Brain pericyte (primary cell): ENCODE results near the gene OTUD7B.

Source experiments
- DNase-seq: peaks from one replicate; pipeline ENCODE4 v3.0.0-alpha.2; 2012; ENCODE audit warnings: low read depth, low spot score

OTUD7B gene

DNA sequence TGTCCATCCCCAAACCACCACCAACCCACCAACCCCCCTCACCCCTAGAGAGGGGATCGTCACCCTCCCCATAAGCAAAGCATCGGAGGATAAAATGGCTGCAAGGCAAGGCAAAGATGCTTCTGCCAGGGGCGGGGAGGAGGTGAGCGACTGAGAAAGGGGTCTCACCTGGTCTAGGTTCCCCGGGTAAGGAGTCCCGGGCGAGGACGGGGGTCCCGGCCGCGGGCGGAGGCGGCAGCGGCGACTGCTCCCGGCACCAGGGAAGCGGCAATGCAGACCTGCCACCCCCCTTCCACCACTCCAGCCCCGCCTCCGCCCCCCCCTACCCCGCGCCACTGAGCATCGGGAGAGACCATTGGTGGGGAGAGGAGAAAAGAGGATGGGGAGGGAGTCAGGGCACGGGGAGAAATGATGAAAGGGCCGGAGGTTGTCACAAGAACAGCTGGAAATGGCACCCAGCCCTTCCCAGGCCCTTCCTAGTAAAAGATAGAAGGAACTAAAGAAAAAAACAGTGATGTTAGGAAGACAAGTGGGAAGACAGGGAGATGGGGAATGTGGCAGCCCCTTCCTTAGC, 92.9 kb downstream of the OTUD7B start, which contains the start of gene SV2A:
SV2A (minus strand) TSS at position 274 of the 574 bp plus-strand sequence. CDS start 4,004 bp downstream, outside the sequence.
- DNase-seq: no peak

DNA sequence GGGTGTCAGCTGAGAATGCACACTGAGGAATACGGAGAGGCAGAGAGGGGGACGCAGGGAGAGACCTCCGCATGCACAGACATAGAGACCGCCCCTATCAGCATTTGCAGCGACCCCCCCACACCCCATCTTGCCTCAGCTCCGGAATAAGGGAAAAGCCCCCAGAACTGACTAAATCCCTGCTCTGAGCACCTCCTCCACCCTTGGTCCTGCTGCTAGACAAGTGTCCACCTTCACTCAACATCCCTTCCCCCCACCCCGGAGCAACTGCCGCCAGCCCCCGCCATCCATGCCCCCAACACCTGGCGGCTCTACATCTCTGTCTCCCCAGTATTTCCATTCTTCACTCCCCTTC, 93.7 kb downstream of the OTUD7B start:
- no peak for DNase-seq

DNA sequence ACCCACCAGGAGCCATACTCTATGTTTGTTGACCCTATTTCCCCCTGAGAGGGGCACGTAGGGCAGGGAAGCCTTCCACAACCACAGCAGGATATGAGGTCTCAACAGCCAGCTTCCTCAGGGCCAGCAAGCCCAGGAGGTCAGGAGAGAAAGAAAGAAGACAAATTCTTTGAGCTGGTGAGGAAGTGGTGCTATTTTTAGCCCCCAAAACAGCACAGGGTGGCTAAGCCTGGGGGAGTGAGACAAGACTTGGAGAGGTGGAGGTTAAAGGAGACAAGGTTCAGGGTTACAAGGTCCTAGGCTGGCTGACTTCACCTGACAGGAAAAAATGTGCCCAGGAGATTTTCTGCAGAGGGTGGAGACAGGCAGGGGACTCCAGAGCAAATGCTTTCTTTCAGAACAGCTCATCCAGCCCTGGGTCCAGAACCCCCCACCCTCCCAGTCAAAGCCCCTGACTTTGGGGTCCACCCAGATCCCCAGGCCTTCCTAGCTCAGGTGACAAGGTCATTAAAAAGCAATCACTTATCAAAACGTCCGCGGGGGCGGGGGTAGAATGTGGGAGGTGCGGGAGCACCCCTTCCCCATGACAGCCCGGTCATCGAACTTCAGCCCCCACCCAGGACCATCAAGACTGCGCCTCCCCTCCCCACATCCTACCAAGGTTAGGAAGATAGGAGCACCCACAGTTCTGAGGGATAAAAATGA, 94.2 kb downstream of the OTUD7B start:
- DNase-seq: no peak

DNA sequence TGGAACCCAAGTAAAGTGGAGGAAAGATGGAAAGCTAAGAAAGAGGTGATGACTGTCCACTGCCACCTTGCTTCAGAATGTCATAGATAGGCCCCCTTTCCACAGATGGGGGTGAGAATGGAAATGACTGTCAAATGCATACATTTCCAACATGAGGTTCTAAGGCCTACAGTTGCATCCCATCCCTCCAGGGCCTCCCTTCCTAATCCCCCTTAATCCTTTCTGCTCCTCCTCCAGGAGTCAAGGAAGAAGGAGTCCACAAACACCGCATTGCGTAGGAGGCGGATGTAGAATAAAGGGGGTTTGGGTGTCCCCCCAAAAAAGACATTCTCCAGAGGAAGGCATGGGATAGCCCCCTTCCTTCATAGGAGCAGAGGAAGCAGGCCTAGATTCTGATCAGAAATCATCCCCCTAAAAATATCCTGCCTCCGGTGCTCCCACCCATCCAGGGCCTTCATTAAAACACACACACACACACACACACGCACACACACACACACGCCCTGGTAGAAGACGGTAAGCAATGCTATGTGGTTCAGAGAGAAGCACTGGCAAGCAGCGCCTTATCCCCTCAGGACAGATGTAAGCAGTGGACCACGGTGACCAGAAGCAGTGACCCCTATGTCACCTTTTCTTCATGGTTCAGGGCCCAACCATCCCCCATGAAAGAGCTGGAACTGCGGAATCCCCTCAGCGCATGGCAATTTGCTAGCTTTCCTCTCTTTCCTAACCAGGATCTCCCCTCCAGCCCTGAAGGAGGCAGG, 94.9 kb downstream of the OTUD7B start:
- DNase-seq: no peak

DNA sequence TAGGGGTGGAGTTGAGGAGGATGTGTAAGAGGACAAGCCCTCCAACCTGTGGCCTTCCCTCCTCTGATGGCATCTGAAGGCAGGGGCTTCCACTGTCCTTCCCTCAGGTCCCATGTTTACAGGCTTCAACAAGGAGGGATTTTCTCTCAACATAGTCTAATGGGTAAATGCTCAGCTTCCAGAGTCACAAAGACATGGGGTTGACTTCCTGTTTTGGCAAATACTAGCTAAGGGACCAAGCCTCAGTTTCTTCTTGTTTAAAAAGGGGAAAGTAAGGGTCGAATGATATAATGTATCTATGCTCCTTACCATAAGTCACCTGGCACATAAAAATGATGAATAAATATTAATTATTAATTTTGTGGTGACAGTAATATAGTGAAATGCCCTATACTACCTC, 96.0 kb downstream of the OTUD7B start:
- no peak for DNase-seq

DNA sequence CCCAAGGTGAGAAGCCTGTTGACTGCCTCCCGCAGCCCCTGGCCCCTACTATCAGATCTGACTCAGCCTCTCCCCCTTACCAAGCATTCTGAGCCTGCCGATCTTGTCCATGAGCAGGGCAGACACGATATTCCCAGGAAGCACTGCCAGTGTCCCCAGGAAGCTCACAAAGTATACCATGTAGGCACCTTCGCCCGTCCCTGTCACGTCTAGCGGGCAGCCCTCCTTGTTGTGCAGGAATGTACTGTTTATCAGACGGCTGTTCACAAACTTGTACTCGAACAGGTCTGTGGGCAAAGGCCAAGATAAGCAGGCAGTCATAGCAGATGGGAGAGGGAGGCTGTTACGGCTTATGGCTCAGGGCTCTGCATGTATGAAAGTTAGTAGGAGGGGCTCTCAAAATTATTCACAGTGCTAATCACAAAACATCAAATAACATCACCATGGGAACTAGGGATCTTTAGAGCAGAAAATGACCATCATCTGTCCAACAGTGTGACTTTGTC, 103.9 kb downstream of the OTUD7B start:
- DNase-seq: no peak

DNA sequence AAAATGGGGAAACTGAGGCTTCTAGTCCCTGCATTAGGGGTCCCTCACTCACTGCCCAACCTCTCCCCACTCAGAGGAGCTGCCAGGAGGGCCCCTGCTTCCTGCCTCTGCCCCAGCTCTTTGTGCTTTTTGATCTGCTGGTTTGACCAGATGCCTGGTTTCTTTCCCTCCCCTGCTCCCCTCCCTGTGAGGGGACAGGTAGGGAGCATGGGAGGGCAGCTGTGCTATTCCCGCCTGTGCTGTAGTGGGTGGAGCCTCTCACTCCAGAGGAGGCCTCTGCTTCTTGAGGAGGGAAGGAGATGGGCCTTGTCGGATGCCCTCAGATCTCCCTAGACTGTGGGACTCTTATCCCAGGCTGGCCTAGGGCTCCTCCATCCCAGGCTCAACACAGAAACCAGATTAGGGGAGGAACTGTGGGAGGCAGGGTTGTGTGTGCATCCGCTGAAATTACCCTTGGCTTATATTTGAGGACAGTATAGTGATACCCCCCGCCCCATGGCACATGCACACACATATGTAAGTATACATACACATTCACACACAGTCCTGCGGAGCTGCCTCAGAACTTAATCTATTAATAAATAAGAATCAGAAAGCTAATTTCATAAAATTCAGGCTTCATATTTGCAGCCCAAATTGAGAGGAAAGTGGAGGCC, 106.6 kb downstream of the OTUD7B start:
- DNase-seq: no peak

DNA sequence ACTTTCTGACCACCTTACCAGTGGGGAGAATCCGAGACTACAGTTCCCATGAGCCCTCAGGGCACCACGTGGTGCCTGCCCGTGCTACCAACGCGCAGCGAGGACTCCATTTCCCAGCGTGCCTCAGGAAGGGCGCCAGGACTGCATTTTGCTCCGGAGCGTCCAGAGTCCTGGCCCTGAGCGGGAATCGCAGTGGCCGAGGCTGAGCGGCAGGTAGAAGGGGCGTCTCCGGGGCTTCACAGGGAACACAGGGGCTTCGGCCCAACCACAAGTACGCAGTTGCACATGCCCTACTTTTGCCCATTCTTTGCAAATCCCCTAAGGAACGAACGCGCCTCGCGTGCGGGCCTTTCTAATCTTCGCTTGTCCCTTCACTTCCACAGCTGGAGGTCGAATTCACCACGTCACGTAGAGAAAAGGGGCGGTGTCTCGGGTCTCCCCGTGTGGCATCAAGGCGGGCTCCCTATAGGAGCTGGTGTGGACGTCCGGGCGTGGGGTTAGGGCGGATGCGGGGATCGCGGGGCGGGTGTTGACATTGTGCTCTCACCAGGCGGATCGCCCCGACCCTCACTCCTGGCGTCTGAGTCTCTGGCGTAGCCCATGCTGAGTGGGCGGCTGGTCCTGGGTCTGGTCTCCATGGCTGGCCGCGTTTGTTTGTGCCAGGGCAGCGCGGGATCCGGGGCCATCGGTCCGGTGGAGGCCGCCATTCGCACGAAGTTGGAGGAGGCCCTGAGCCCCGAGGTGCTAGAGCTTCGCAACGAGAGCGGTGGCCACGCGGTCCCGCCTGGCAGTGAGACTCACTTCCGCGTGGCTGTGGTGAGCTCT, 110.9 kb downstream of the OTUD7B start, which contains the start of gene BOLA1:
BOLA1 (plus strand) TSS at position 109 of the 825 bp plus-strand sequence; CDS start at position 601, 492 bp downstream.
- peak; percentile 78 for DNase-seq

DNA sequence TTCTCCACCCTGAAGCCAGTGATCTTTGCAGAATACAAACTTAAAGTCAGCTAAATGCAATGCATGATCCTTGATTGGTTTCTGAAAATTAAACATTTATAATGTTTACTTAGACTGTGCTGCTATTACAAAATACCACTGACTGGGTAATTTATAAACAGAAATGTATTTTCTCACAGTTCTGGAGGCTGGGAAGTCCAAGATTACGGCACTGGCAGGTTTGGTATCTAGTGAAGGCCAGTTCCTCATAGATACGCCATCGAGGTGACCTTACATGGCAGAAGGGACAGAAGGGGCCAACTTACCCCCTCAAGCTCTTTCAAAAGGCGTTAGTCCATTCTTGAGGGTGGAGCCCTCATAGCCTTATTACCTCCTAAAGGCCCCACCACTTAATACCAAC, 114.0 kb downstream of the OTUD7B start:
- DNase-seq: no peak

DNA sequence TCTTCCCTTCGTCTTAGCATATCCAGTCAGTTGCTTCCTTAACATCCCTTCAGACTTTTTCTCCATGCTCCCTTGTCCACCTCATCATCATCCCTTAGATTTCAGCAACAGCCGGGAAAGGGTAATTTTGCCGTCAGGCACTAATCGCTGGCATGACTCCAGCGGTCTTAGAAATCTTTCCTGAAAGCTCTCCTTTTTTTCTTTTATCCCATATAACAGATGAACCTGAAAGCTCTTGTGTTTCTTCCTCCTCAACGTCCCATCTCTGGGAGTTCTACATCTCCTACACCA, 121.6 kb downstream of the OTUD7B start:
- DNase-seq: no peak

DNA sequence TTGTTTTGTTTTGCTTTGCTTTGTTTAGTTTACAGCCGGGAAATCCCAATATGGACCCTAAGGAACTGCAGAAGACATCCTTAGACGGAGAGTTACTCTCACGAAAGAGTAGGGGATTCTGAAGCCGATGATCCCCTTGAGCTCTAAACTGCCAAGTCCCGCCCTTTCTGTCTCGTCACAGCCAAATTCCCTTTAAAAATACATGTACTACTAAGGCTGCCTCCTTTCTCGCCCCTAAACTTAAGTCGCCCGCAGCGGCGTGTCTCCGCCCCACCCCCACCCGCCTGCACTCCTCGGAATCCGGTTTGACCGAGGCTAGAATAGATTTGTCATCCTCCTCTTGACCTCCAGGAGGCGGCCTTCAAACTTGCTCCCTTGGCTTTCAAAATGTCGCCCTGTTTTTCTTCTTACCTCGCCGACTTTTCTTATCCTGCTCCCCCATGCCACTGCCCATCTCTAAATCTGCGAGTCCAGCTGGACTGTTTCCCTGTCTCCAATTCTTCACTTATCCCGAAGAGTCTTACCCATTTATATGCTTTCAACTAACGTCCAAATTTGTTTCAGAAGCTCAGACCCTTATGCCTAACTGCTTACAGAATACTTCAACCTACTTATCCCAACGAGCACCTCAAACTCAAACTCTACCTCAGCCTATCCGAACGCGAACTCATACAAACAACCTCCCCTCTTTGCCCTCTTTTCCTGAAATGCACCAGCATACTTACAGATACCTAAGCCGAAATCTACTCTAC, 122.1 kb downstream of the OTUD7B start:
- DNase-seq: peak; percentile 75
